HL-60 (cell line): Measurements from ENCODE around the gene MYBPC1.

Experiments used
- CTCF ChIP-seq: IDR thresholded peaks from one replicate; pipeline ENCODE4 v1.5.1; 2011; ENCODE audit warnings: low read length, control low read depth, inconsistent platforms; ENCODE audit not compliant: insufficient read depth
- POLR2AphosphoS5 ChIP-seq: IDR thresholded peaks from 2 replicates; pipeline ENCODE4 v1.6.1; 2012; ENCODE audit warnings: low read depth
- REST ChIP-seq: IDR thresholded peaks from 2 replicates; pipeline ENCODE4 v1.6.1; 2012; ENCODE audit warnings: low read depth; ENCODE audit not compliant: insufficient replicate concordance

- TF ChIP-seq CTCF (no peak), POLR2AphosphoS5 (no peak), REST (no peak)
These were observed 47.6 kb downstream of the MYBPC1 start for GRCh38 chr12:101642115-101643067.
